ENCODE results near the gene DCAF4L1.

The DCAF4L1 gene

GRCh38 chr4:41998019-41998418 lies 16.5 kb downstream of the DCAF4L1 start:
- Histone ChIP-seq H3K27ac (ENCODE audit: low read length) (no peak overlapping the region), H2AFZ (ENCODE audit: low read depth, low read length) (no peak overlapping the region), H4K20me1 (ENCODE audit: insufficient read depth, low read length) (peaks cover 4% of the 10 kb centered on the region; the same call in 1 of the 2 replicates), H3K9ac (ENCODE audit: low read depth, low read length) (no peak overlapping the region), H3K9me3 (ENCODE audit: insufficient read depth, low read length, severe bottlenecking) (no peaks in the 10 kb centered on the region), H3K4me2 (ENCODE audit: insufficient read depth, low read length) (no peak overlapping the region), H3K4me3 (ENCODE audit: low read depth in 1 of 2, low read length in 2 of 2) (no peak overlapping the region), H3K36me3 (ENCODE audit: insufficient read depth, low read length) (peaks cover 6% of the 10 kb centered on the region; the same call in 1 of the 2 replicates), H3K4me1 (ENCODE audit: insufficient read depth, low read length) (no peaks in the 10 kb centered on the region), H3K79me2 (ENCODE audit: insufficient read depth, low read length) (peaks cover 48% of the 10 kb centered on the region), H3K27me3 (ENCODE audit: insufficient read depth, low read length, poor library complexity) (no peaks in the 10 kb centered on the region)
- ATAC-seq (ENCODE audit: insufficient read depth, low read depth): no peak
- no peak for TF ChIP-seq CTCF (IDR thresholded peaks at IDR 0.05; ENCODE audit: borderline replicate concordance, extremely low read depth, low read length, poor library complexity, severe bottlenecking)
- no peak for TF ChIP-seq EZH2 (IDR thresholded peaks at IDR 0.05; ENCODE audit: borderline replicate concordance, low read depth, low read length, severe bottlenecking)
- no peak for DNase-seq

- ATAC-seq (ENCODE audit: insufficient read depth, low read depth): no peak
- no peak overlapping the region for H3K4me3 ChIP-seq (ENCODE audit: low read depth in 1 of 2, low read length in 2 of 2)
- H3K4me2 ChIP-seq (ENCODE audit: insufficient read depth, low read length): no peak overlapping the region
- no peak overlapping the region for H3K9ac ChIP-seq (ENCODE audit: low read depth, low read length)
- no peak for DNase-seq
- H3K9me3 ChIP-seq (ENCODE audit: insufficient read depth, low read length, severe bottlenecking): no peaks in the 10 kb centered on the region
- peaks cover 4% of the 10 kb centered on the region; the same call in 1 of the 2 replicates for H4K20me1 ChIP-seq (ENCODE audit: insufficient read depth, low read length)
- no peaks in the 10 kb centered on the region for H3K27me3 ChIP-seq (ENCODE audit: insufficient read depth, low read length, poor library complexity)
- peaks cover 6% of the 10 kb centered on the region; the same call in 1 of the 2 replicates for H3K36me3 ChIP-seq (ENCODE audit: insufficient read depth, low read length)
- H3K27ac ChIP-seq (ENCODE audit: low read length): no peak overlapping the region
- H2AFZ ChIP-seq (ENCODE audit: low read depth, low read length): no peak overlapping the region
- peaks cover 45% of the 10 kb centered on the region for H3K79me2 ChIP-seq (ENCODE audit: insufficient read depth, low read length)
- H3K4me1 ChIP-seq (ENCODE audit: insufficient read depth, low read length): no peaks in the 10 kb centered on the region
- TF ChIP-seq EZH2 (IDR thresholded peaks at IDR 0.05; ENCODE audit: borderline replicate concordance, low read depth, low read length, severe bottlenecking) (no peak), CTCF (IDR thresholded peaks at IDR 0.05; ENCODE audit: borderline replicate concordance, extremely low read depth, low read length, poor library complexity, severe bottlenecking) (no peak)
Observed at GRCh38 chr4:41999321-41999720, 17.8 kb downstream of the DCAF4L1 start.

- Histone ChIP-seq H3K79me2 (ENCODE audit: insufficient read depth, low read length) (peaks cover 25% of the 10 kb centered on the region), H3K4me1 (ENCODE audit: insufficient read depth, low read length) (no peaks in the 10 kb centered on the region), H4K20me1 (ENCODE audit: insufficient read depth, low read length) (0 out of 2 replicates have a peak, but pooled peaks cover 3% of the 10 kb centered on the region), H3K27ac (ENCODE audit: low read length) (no peak overlapping the region), H2AFZ (ENCODE audit: low read depth, low read length) (no peak overlapping the region), H3K9ac (ENCODE audit: low read depth, low read length) (no peak overlapping the region), H3K4me2 (ENCODE audit: insufficient read depth, low read length) (no peak overlapping the region), H3K36me3 (ENCODE audit: insufficient read depth, low read length) (peaks cover 25% of the 10 kb centered on the region; the same call in 1 of the 2 replicates), H3K9me3 (ENCODE audit: insufficient read depth, low read length, severe bottlenecking) (no peaks in the 10 kb centered on the region), H3K27me3 (ENCODE audit: insufficient read depth, low read length, poor library complexity) (no peaks in the 10 kb centered on the region), H3K4me3 (ENCODE audit: low read depth in 1 of 2, low read length in 2 of 2) (no peak overlapping the region)
- TF ChIP-seq EZH2 (IDR thresholded peaks at IDR 0.05; ENCODE audit: borderline replicate concordance, low read depth, low read length, severe bottlenecking) (no peak), CTCF (IDR thresholded peaks at IDR 0.05; ENCODE audit: borderline replicate concordance, extremely low read depth, low read length, poor library complexity, severe bottlenecking) (no peak)
- DNase-seq (no peak), ATAC-seq (ENCODE audit: insufficient read depth, low read depth) (no peak)
Observed at GRCh38 chr4:42008011-42008786, 26.6 kb downstream of the DCAF4L1 start.

Measured in DND-41 (cell line).